Stimulated activated CD4-positive, alpha-beta T cell treated with anti-CD3 and anti-CD28 coated beads, Interleukin-4, amount 100 ng/mL, for 48 hours (primary cell): ENCODE results near the gene TMA7.

Source experiments
- DNase-seq, 2 donors: peaks; one replicate each; pipeline ENCODE4 v3.0.0-alpha.2; 2020; ENCODE audit warnings: low read depth in 2 of 2

TMA7 gene

GRCh38 chr3:48409291-48410201 lies 30.5 kb upstream of the TMA7 start:
- DNase-seq: no peak

DNA sequence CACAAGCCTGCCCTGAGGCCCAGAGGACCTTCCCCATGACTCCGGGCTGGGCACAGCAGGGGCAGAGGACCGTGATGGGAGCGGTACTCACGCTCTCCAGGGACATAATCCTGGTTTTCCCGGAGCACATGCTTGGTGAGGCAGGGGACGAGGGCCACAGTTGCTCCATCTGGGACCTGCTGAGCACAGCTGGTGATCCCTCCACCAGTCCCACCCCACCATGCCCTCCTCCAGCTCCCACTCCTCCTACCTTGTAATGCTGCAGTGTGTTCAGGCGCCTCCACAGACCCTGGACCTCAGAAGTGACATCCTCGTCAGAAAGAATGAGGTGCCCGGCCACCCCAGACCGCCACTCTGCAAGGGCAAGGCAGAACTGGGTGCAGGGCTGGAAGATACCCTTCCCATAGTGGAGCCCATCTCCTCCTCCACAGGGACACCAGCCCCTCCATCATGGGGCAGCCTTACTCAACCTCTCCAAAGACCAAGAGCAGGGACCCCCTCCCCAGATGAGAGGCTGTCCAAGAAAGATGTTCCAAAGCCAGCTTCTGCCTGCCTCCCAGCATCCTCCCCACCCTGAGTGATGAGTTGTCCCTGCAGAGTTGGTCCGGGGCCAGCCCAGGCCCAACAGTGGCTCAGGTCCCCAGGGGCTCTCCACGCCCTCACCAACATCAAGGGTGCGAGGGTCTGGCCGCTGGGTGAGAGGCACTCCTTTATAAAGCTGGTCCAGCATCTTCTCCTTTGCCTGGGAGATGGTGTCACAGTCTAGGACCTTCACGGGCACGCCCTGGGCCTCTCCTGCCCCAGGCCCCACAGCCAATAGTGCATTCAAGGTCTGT lies 29.6 kb upstream of the TMA7 start:
- DNase-seq: no peak

DNA sequence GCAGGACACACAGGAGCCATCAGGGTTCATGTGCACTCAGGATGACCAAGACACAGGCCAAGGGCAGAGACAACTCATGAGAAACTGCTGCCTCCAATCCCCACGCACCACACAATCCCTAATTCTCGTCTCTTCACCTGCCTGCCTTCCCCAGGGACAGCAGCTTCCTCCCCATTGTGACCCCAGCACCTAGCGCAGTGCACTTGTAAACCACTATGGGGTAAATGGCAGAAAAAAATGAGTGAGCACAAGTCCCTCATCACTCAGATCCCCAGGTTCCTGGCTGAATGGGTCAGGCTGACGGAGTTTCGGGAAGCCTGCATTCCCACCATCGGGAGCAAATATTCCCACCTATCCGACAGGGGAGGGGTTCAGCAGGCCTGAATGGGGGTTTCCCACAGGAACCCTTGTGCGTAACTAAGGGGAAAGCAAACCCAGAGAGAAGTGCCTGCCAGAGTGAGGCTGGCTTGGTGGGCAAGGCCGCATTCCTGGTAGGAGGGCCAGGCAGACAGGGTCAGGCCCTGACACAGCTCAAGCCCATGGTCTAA lies 28.9 kb upstream of the TMA7 start:
- no peak for DNase-seq

DNA sequence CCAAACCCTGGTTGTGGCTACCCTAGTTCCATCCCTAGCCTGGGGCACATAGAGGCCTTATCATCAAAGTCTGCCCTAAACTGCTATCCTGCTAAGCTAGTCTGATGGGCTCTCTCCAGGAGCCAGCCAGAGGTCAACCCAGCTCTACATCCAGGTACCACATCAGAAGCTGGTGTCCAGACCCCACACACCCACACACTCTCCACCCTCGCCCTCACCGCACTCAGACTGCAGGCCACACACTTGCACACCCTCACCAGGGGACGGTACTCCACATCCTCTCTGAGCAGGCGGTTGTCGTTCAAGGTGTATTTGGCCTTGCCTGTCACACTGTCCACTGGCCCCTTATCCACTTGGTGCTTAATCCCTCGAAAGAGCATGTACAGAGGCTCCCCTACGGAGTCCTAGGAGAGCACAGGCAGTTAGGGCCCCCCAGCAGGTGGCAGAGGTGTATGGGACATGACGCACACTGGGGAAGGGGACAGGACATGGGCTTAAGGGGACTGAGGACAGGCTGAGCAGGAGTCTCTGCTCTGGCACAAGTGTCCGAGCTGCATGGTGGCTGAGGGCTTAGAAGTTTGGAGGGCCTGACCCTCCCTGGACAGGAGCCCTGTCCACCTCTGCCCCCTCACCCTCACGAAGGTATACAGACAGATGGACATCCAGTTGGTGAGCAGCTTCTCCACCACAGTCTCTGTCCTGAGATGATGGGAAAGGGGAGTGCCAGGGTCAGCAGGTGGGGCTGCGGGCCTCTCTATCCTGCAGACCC lies 28.3 kb upstream of the TMA7 start:
- no peak for DNase-seq

GRCh38 chr3:48412375-48413001 lies 27.6 kb upstream of the TMA7 start:
- DNase-seq: no peak

- DNase-seq: no peak
Observed at GRCh38 chr3:48413086-48413485, 27.0 kb upstream of the TMA7 start.

DNA sequence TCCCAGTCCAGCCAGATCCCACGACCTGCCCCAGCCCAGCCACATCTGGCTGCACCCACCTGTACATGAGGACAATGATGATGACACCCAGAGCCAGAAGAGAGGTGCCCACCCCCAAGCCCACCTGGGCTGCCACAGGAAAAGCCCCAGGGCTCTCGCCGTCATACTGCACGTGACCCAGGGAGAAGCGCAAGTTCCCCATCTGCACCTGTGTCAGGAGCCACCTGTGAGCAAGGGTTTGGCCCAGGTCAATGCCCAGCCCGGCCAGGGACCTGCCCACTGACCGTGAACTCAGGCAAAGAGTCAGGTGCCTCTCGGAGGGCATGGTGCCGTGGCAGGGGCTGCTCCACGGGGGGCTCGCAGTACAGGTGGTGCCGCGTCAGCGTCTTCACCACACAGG lies 26.4 kb upstream of the TMA7 start:
- no peak for DNase-seq

DNA sequence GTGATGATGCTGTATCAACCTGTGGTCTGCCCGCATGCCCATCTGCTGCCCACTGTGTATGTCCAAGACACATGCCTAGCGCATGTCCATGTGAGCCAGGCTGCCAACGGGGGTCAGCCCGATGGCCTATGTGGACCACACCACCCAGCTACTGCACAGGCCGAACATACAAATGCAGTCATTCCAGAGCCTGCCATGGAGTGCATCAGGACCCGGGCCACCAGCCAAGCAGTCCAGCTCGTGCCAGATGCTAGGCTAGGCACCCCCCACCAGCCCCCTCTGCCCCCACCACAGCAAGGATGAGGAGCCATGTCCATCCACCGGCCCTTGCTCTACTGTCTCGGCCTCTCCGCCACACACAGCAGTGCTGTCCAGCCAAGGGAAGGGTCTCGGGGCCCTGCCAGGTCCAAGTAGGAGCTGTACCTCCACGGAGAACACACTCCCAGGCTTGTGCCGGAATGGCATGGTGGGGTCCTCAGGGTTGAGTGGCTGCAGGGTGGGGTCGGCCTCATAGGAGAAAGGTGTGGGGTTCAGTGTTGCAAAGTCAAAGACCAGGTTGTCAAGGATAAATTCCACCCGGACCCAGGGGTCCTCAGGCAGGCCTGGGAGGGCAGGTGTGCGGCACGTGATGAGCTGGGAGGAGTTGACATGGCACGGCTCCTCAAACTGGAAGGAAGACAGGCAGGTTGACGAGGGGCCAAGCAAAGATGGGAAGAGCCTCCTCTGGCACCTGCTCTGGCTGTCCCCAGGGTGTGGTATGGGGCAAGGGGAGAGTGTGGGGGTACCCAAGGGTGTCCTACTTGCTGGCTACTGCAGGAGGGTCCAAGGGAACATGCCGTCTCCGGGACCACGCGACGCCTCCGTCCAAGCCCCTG lies 25.4 kb upstream of the TMA7 start:
- DNase-seq: no peak

DNA sequence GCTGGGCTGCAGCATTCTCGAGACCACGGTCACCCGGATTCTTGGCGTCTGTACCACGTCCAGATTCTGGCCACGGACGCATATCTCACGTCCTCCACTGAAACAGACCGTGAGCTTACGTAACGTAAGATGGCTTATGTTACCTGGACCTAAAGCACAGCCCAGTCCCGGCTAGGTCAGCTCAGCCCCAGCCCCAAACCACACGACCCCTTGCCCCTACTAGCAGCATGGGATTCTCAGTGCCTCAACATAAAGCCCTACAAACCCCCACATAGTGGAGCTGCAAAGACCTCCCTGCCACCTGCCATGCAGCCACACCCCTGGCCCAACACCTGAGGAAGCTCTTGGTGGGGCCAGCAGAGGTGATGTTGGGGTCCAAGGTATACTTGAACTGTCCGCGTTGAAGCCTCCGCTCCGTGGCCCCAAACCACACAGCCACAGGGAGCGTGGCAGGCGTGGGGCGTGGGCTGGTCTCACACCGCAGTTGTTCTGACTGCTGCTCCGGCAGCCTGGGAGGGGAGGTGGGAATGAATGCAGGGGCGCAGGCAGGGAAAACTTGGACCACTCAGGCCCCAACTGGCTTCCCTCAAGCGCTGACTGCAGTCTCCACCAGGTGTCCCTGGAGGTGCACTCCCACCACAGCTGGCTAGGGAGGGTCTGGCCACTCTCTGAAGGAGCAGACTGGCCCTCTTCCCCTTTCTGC lies 24.7 kb upstream of the TMA7 start:
- no peak for DNase-seq

- DNase-seq: no peak
Observed at GRCh38 chr3:48416091-48416505, 24.0 kb upstream of the TMA7 start.

DNA sequence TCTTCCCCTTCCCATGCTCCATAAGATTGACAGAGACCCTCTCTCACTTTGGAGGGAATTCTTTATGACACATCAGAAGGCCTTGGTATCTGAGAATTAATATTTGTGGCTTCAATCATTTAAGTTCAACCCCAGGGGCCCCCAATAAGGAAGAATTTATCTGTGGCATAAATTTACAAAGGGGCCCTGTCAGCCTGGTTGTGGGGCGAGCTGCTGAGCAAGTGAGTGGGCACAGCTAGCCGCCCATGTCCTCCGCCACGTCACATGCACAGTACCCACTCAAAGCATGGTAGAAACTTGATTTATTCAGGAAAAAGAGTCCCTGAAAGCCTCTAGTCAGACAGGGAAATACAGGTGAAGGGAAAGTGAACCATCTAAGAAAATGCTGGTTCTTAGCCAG lies 23.5 kb upstream of the TMA7 start:
- DNase-seq: no peak

DNA sequence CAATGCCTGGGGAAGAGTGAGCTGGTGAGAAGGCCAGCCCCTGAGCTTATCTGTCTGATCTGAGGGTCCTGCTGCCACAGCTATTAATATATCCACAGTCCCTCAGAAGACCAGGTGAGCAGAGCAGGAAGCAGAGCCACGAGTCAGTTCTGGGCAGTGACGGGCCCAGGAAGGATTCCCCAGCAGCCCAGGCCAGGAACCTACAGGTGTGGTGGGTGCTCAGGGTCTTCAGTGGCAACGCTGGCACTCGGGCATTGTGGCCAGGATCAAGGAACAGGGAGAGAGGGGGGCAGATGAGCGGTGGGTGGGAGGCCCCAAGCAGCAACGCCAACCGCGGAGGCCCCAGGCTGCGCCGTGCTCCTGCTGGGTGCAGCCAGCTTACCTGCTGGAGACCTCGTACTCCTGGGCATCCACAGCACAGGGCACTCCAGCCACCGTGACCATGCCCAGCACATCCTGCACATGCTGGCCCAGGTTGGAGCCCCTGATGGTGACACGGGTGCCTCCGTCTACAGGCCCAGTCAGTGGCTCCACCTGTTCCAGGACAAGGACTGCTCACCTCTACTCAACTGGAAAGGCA lies 22.4 kb upstream of the TMA7 start:
- no peak for DNase-seq

DNA sequence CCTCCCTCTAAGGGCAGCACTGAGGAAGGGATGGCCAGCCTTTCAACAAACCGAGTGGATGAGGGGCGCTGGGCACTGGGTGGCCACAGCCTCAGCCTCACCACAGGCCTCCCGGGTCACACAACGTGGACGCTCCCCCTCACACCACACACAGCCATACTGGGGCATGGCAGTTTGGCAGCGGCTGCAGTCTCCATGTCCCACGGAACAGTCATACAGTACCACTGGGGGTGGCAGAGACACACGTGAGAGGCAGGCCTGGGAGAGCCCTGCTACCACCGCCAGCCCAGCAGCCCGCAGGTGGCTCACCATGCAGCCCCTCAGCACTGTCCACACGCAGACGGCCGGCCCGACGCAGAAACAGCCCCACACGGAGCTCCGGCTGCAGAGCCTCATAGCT lies 21.9 kb upstream of the TMA7 start:
- no peak for DNase-seq

DNA sequence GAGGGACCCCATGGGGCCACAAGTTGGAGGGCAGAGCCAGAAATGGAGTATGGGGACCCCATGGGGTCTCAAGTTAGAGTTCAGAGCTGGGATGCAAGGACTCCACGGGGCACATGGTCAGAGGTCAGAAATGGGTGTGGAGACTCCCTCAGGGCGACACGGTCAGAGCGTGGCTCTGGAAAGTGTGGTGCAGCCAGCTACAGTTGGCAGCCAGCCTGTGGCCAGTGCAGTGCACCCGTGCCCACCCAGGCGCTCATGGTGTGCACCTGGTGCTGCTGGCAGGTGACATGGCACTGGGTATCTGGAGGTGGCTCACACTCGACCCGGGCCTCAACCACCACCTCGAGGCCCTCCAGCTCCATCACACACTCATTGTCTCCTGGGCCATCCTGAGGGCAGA lies 21.4 kb upstream of the TMA7 start:
- DNase-seq: no peak

GRCh38 chr3:48419149-48419548 lies 20.9 kb upstream of the TMA7 start:
- no peak for DNase-seq

- no peak for DNase-seq
Observed at GRCh38 chr3:48419597-48419996, 20.5 kb upstream of the TMA7 start.

DNA sequence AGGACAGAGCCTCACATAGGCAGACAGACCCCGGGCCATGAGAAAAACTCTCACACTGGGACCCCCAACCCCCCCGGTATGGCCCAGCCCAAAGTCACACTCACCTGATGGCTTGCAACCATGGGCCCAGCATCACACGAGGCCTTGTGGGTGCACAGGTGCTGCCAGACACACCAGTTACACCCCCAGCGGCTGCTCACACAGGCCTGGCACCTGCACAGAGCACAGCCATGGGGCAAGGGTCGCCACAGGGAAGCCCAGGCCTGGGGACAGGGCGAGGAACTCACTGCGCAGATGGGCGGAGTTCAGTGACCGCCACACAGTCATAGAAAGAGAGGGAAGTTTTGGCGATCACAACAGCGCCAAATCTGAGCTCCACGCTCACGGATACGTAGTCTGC lies 19.5 kb upstream of the TMA7 start:
- no peak for DNase-seq

- no peak for DNase-seq
Observed at GRCh38 chr3:48422272-48422671, 17.8 kb upstream of the TMA7 start.

DNA sequence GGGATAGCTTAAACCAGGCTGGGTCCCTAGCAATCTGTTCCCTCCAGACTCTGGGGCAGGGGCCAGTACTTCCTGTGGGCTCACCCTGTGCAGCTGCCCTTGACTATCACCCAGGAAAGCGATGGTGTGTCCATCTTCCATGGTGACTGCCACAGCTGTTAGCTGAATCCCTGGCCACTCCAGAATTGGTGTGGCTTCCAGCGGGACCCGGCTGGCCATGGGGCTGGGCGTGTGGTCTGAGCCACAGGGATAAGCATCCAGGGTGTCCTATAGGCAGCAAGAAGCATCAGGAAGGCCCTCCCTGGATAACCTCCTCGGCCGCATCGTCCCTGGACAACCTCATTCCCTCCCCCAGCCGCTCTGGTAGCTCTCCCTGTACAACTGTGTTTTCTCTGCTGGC lies 17.4 kb upstream of the TMA7 start:
- no peak for DNase-seq
